Right ventricle myocardium superior (tissue), 1 donor: ENCODE measurements around the gene RALB. TPM values are rescaled to one million over a fixed set of nuclear protein-coding genes. Genes with fewer than 3 reads are reported as not detected.
"Not testable (repeated sequence)": the region's sequence is repeated elsewhere in the genome, so short reads cannot be mapped to it uniquely, and the experiment has no call there.

Source experiments
- ATAC-seq: fragments of 200-7000 bp; cut with Tn5 transposase; one replicate; pipeline ENCODE4 v1.9.1; 2020; ENCODE audit warnings: mild to moderate bottlenecking; ENCODE audit not compliant: poor library complexity
- DNase-seq: peaks from one replicate; pipeline ENCODE4 v3.0.0-alpha.2; 2020
- intact Hi-C: fragments of 100-400 bp; cut with DNase I; formaldehyde crosslinking; loops from one replicate; pipeline ENCODE4 v1.11.2; 2022
- total RNA-seq: library from RNA; stranded (reverse); fragmentation: NEBNext Ultra II Directional; extraction: Animal tissue kit (Norgen Biotek cat#: 25700); gene quantifications from one replicate; pipeline ENCODE4 v1.2.1, GENCODE V29; 2021
- donor health status: DM: no; HTN: yes; CAD: no; lungs with severe emphysema.

Gene RALB
- total RNA-seq, 1 donor from 2014 or later = 48.8 TPM

DNA sequence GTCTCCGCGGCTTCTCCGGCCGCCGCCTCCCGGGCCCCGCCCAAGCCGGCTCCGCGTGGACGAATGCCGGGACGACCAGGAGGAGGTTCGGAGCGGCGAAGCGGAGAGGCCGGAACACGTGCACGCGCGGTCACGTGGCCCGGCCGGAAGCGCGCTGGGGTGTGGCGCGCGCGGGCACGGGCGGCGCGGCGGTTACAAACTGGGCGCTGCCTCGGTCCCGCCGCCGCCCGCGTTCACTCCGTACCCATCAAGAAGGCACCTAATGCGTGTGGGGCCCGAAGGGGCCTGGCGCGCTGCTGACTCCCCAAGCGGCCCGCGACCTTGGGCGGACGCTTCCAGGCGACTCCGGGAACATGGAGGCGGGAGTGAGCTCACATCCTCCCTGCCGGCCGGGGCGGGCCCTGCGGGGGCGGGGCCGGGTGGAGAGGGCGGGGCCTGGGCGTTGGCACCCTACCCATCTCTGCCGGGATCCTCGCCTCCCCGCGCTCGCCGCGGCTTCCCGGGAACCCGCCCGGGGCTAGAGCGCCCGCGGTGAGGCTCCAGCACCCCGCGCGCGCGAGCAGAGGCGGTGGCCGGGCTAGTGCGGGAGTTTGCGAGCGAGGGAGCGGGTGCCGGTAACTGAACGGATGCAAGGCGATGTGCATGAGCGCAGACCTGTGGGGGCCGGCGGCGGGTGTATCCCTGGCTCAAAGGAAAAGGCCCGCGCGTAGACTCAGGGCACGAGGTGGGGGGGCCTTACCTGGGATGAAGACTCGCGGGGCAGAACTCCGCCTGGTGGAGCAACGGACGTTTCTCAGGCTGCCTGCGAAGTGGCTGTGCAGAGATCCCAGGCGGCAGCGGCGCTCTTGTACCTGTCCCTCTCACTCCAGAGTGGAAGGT, 29.4 kb upstream of the RALB start, which contains the start of gene TMEM185B:
Gene TMEM185B, minus strand, starts transcription at position 367 of the 879 bp plus-strand sequence. CDS start 424 bp downstream, outside the sequence.
- ATAC-seq (peak; percentile 98), DNase-seq (peak; percentile 94)
- intact Hi-C loops = no loop called here

DNA sequence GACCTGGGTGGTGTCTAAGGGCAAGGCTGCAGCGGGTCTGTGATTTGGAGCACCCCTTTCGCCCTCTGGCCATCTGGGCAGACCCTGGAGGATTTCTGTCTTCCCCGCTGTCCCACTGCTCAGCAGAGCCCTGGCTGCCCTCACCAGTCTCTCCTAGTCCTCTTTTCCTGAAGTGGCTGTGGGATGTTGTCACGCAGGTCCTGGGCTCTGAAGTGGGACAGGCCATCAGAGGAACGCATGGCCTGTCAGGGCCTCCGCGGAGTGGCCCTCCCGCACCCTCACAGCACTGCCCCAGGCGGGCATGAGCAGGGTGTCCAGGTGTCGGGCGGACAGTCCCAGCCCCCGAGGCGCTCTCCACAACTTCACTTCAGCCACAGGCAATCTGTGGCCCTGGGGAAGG, 28.4 kb upstream of the RALB start:
- no peak for DNase-seq
- intact Hi-C loops = no loop called here

GRCh38 chr2:120224735-120225548, 27.7 kb upstream of the RALB start:
- intact Hi-C loops = no loop called here
- DNase-seq (no peak), ATAC-seq (no peak)

More for the DNA sequence above, 28.4 kb upstream of the RALB start:
- no peak for ATAC-seq

- DNase-seq = no peak
- intact Hi-C loops = no loop called here
- ATAC-seq = no peak
These were observed 27.0 kb upstream of the RALB start for GRCh38 chr2:120225549-120226065.

DNA sequence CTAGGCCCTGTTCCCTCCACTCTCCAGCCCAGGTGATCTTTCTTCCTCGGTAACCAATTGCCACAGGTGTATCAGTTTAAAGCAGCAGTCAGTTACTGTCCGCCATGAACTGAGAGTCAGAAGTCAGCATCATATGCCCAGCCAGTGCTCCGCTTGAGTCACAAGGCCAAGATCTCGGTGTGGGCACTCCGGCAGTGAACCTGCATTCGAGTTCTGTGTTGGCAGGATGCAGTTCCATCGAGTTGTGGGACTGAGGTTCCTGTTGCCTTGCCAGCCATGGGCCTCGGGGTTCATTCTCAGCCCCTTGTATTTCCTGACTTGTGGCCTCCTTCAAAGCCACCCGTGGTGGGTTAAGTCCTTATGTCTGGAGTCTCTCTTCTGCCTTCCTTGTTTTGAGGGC, 26.3 kb upstream of the RALB start:
- ATAC-seq (no peak), DNase-seq (no peak)
- intact Hi-C loops = no loop called here

DNA sequence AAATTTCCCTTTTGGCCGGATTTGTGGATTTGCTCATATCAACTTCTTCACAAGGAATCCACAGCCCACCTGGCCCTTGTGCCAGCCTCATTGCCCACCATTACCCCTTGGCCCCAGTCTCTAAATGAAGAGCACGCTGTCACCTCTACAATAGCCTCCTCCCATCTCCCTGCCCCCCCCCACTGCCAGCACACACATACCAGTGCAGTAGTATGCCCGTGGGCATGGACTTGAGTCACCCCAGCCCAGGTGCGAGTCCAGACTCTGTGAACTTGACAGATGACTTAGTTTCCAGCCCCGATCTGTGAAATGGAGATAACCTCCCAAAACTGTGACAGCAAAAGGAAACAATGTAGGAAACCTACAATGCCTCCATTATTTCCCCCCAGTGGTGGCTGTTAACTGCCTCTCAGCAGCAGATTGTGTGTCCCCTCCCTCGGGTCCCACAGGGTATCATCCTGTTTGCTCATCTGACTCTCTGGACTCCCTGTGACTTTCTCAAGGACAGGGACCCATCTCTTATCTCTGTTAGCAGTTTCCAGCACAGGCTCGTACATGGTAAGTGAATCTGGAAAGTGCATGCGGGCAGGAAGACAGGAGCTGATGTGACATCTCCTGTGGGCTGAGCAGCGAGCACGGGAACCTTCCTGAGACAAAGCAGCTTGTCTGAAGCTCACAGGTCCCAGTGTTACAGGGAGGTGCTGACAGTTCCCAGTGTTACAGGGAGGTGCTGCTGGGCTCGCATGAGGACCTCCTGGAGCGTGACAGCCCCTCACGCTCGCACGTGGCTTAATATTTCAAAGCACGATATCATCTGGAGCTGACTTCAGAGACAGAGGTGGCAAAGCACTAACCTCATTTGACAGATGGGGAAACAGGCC, 25.3 kb upstream of the RALB start:
- DNase-seq (no peak), ATAC-seq (no peak)
- intact Hi-C loops = no loop called here

DNA sequence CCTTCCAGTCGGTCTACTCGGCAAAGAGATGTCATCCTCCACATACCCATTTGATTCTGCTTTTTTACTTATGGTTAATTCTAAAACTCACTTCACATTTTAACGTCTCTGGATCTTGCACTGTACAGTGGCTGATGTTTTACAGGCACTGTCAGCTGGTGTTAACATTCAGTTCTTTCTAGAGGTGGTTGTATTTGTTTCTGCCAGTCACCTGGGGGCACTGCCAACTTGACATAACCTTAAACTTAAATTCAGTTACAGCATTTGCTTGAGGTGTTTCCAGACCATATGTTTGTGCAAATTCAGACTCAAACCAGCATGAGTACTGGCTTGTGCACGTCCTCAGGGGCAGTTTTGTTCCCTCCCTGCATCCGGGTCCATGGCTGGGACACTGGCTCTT, 24.1 kb upstream of the RALB start:
- intact Hi-C loops = no loop called here
- no peak for ATAC-seq
- DNase-seq = no peak

GRCh38 chr2:120229341-120229740, 23.3 kb upstream of the RALB start:
- intact Hi-C loops = no loop called here
- DNase-seq = no peak
- no peak for ATAC-seq

DNA sequence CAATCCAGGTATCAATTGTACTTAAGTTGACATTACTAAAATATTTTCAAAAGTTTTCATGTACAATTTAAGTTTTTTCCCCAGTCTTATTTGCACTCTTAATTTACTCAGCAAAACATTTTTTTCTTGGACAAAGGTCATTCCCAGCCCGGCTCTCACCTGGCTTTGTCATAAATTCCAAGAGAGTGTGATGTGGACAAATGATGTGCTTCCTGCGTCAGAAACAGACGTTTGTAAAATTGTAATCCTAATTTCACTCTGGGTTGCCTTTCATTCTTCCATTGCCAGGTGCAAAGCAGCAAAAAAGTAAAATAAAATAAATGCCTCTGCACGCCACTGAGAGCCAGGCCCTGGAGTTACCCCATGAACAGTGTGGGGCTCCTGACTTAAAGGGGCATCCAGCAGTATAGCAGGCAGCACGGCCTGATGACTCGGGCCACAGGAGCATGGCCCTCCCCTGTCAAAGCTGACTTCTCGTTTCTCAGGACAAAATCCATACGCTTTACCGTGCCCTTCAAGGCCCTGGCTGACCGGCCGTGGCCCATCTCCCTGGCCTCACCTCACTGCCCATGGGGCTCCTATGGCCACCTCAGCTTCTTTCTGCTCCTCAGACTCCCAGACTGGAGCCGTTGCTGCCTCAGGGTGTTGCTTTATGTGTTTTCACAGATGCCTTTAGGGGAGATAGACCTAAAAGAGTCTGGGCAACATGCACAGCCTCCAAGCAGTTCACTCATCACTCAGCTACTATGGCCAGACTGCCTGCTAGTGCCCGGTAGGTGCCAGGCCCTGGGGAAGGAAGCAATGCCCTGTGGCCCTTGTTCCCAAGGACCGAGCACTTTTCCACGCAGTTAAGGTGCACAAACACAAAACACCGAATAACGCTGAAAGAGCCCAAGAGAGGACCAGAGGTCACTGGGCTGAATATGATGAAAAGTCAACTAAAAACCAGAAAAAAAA, 21.9 kb upstream of the RALB start:
- ATAC-seq (no peak), DNase-seq (no peak)
- intact Hi-C loops = no loop called here

DNA sequence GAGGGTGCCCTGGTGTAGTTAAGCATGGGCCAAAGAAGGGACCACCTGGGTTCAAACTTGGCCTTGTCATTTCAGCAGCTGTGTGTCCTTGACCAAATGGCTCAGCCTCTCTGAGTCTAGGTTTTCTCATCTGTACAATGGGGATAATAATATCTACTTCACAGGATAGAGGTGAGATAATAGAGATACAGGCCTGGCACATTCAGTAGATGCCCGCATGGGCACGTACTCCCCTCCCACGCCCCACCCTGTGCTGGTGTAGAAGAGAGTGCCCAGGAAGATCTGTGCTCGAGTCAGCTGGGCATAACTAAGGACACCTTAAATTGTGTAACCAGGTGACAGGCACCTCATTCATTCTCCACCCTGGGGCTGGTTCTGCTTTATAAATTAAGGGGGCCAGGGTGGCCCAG, 21.1 kb upstream of the RALB start:
- no peak for DNase-seq

GRCh38 chr2:120231974-120232635, 20.5 kb upstream of the RALB start:
- intact Hi-C loops = no loop called here
- DNase-seq = no peak

More for the DNA sequence above, 21.1 kb upstream of the RALB start:
- no peak for ATAC-seq
- intact Hi-C loops = no loop called here

GRCh38 chr2:120233292-120233691, 19.4 kb upstream of the RALB start:
- no peak for DNase-seq
- ATAC-seq = no peak
- intact Hi-C loops = no loop called here

More at GRCh38 chr2:120231974-120232635, 20.5 kb upstream of the RALB start:
- ATAC-seq = no peak

DNA sequence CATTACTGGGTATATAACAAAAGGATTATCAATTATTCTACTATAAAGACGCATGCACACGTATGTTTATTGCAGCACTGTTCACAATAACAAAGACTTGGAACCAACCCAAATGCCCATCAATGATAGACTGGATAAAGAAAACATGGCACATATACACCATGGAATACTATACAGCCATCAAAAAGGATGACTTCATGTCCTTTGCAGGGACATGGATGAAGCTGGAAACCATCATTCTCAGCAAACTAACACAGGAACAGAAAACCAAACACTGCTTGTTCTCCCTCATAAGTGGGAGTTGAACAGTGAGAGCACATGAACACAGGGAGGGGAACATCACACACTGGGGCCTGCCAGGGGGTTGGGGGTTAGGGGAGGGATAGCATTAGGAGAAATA, 17.5 kb upstream of the RALB start:
- DNase-seq, ATAC-seq, intact Hi-C loops: not testable (repeated sequence)

GRCh38 chr2:120235681-120236080, 17.0 kb upstream of the RALB start:
- intact Hi-C loops = no loop called here
- no peak for DNase-seq
- ATAC-seq = no peak

- ATAC-seq (no peak), DNase-seq (no peak)
- intact Hi-C loops = no loop called here
These were observed 16.3 kb upstream of the RALB start for GRCh38 chr2:120236316-120236715.

DNA sequence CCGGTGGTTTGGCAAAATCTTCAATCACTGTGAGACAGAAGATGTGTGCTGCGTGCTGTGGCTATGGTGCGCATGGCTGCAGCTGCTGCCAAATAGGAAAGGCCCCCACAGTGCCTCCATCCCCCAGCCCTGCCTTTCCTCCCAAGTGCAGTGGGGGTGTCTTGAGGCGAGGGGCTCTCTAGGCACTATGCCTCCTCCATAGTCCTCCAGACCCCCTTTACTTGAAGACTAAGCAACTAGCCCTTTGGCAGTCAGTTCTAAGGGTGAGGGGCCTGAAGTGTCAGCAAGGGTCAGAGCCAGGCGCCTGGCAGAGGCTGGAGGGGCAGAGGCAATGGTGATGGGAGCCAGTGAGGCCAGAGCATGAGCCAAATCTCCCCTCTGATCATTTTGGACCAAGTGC, 15.9 kb upstream of the RALB start:
- ATAC-seq (no peak), DNase-seq (no peak)
- intact Hi-C loops = no loop called here

DNA sequence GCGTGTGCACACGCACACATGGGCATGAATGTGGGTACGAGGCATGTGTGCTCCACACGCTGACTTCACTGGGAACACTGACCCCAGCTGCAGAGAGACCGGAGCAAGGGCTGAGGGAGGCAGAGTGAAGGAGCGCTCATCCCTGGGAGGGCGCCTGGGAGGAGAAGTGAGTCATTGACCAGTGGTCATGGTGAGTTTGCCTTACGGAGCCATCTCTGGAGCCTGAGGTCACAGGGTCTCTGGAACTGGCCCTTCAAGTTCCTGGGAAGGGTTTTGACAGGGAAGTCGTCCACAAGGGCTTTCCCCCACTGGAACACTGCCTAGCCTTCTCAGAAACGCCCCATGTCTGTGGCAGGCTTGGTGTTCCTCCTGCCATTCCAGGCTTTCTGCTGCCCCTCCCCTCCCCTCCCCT, 15.2 kb upstream of the RALB start:
- ATAC-seq = no peak
- intact Hi-C loops = no loop called here

More for the DNA sequence above, 15.2 kb upstream of the RALB start:
- no peak for DNase-seq
